GDM1 (cell line): ENCODE measurements around the gene C16orf82.

ENCODE experiments used
- DNase-seq: peaks from one replicate; lab custom pipeline; 2025; lab: John Stamatoyannopoulos, UW

The C16orf82 gene

DNA sequence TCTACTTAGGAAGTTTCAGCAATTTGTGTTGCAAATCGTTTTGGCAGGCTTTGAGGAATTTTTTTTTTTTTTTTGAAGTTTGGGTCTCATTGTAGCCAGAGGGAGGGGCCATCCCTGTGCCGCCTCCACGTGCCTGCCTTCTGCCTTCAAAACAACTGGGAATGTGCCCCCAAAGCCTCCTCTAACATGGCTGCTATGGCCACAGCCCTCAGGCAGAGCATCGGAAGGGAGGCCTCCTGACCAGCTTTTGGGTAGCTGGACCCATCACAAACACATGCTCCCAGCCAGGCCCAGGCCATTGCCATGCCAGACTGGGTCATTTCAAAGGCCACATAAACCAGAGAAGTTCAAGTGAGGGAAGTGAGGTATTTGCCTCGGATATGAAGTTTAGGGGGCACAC is 21.5 kb downstream of the C16orf82 start:
- no peak for DNase-seq

DNA sequence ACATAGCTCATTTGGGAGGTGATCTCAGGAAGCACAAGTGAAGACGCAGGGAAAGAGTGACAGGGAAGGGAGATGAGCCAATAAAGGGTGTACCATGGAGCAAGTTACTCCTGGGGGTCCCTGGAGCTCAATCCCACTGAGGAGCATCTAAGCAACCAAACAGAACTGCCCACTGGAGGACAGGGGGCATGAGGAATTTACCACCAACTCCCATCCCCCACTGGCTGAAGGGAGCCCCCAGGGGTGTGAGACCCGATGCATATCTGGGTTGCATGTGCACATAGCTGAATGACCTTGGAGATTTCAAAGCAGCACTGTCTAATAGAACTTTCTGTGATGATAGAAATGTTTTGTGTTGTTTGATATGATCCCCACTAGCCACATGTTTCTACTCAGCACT is 29.6 kb downstream of the C16orf82 start:
- DNase-seq: no peak

DNA sequence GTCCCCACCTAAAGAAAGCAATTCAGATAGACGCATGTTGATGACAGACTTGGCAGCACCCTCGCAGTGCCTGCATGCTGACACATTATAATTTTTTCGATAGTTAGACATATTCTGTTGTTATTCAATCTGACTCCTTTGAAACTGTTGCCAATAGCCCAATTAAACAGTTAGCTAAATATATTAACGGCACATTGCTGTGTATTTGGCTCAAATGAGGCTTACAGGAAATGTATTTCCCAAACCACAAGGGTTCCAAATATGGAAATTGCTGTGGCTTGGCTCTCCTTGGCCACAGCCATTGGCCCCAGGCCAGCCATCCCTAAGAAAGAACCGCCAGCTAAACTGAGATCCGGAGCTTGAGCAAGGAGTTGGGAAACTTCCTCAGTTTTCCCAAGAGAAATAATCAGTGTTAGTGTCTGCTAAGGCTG is 31.1 kb downstream of the C16orf82 start:
- DNase-seq: no peak

DNA sequence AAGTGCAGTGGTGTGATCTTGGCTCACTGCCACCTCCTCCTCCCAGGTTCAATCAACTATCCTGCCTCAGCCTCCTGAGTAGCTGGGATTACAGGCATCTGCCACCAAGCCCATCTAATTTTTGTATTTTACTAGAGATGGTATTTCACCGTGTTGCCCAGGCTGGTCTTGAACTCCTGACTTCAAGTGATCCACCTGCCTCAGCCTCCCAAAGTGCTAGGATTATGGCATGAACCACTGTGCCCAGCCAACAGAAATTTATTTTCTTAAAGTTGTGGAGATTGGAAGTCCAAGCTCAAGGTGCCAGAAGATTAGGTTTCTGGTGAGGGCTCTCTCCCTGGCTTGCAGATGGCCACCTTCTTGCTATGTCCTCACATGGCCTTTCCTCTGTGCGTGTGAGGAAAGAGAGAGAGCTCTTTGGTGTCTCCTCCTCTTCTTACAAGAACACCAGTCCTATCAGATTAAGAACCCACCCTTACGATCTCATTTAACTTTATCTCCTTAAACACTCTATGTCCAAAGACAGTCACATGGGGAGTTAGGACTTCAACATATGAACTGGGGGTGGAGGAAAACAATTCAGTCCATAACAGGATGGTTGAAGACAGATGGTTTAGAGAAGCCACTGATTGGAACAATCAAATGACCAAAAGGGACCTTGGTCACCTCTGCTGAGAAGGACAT is 31.8 kb downstream of the C16orf82 start:
- no peak for DNase-seq

DNA sequence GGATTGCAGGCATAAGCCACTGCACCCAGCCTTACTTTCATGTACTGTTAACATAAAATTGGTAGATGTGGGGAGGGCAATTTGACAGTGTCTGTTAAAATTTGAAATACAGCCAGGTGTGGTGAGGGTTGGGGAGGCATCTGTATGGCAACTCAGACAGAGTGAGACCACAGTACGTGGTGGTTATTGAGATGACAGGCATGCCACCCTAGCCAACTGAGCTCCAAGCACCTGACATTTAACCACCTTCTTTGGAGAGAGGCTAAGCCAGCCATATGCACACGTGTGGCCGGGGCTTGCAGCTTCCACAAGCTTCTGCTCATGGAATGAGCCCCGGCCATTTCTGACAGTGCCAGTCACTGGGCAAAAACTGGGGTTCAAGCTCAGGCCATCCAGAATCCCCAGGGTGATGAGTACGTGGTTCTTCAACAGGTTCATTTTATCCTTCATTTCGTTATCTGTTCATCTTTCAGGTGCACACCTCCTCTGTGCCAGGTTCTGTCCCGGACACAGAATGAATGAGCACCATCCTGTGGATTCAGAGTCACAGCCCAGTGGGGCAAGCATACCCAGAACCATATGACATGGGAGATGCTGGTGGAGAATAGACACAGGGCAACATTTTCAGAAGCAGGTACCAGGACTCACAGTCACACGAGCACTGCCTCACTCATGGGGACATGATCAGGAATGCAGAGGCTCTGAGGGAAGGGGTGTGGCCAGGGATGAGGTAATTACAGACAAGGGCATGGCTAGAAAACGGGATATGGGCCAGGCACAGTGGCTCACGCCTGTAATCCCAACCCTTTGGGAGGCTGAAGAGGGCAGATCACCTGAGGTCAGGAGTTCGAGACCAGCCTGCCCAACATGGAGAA is 36.2 kb downstream of the C16orf82 start:
- no peak for DNase-seq

DNA sequence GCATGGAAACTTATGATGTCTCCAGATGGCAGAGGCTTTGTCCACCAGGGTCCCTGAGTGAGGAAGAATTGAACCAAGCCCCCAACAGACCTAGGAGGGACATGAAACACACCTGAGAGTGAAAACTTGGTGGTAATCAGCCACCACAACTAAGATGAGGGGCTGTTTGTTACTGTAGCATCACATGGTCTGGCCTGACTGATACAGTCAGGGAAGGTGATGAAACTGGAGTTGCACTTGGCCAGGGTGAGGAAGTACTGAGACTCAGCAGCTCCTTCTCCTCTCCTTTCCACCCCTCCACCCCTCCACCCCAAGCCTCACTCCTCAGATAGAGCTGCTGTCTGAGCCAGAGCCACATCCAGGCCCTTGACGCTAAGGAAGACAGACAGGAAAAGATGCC is 37.2 kb downstream of the C16orf82 start:
- DNase-seq: no peak

DNA sequence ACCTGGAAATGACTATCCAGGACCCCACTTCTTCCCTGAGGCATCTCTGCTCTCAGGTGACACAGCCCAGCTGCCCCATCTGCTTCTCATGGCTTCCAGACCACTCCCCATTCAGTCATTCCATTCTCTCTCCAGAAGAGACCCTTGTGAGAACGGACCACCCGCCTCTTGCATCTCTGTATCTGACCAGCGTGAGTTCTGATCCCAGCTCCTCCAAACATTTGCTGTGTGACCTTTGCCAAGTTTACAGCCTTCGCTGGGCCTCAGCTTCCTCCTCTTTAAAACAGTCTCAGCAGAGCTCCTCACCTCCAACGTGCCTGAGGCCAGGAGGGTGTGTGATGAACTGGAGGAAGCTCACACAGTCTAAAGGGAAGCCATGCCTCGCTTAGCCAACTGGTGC is 39.6 kb downstream of the C16orf82 start:
- DNase-seq: no peak

DNA sequence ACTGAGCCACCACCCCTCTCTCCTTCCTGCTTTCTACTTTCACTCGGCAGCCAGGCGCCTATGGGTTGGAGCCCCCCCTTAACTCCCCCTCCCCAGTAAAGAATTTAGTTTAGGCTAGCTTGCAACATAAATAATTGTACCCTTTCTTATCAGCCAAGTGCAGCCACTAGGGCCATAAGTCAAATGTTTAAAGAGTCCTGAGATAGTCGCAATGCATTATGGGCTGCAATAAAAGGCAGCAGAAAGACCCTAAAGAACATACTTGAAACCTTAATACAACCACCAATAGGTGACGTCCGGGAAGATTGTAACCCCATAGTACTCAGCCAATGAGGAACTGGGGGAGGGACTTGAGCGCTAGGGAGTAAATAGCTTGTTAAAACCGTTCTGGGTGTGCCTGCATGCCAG is 40.5 kb downstream of the C16orf82 start:
- DNase-seq: no peak

DNA sequence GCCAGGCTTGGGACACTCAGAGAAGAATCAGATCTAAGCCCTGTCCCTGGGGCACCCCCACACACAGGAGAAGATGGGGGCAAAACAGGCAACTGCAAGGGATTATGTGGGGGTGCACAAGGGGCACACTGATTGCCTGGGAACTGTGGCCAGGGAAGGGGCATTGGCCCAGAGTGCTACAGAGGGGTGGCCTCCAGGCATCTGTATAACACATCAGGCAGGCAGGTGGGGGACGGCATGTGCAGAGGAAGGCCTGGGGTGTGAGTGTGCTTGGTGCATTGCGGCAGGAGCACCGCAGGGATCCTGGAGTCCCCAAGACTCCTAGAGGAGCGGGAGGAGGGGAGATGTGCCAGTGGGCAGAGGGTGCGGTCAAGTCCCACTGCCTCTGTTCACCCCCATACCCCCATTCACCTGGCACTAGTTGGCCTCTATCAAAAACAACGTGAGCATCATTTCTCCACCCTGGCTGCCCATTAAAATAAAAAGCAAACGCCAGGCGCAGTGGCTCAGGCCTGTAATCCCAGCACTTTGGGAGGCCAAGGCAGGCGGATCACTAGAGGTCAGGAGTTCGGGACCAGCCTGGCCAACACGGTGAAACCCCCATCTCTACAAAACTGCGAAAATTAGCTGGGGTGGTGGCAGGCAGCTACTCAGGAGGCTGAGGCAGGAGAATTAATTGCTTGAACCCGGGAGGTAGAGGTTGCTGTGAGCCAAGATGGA is 41.5 kb downstream of the C16orf82 start:
- no peak for DNase-seq

DNA sequence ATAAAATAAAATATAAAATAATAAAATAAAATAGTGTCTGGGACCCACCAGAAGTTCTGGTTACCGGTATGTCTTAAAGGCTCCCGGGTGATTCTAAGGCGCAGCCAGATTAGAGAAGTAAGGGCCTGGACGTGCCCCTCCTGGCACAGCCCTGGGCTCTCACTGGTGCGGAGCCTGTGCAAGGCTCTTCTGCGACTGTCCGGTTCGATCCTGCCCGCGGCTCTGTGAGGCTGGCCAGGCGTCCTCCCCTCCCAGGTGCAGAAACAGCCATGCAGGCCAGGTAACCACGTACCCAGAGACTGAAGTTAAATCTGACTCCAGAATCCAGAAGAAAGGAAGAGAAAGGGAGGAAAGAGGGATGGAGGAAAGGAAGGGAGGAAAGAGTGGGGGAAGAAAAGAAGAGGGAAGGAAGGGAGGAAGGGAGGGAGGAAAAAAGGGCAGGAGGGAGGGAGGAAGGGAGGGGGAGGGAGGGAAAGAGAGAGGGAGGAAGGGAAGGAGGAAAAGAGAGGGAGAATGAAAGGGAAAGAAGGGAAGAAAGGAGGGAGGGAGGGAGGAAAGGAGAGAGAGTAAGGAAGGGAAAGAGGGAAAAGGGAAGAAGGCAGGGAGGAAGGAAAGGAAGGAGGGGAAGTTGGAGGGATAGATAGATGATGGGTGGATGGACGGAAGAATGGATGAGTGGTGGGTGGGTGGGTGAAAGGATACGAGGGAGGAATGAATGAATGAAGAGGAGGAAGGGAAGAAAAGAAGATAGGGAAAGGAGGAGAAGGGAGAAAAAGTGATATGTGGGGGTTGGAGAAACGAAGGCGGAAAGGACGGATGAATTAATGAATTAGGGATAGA is 42.3 kb downstream of the C16orf82 start:
- DNase-seq: no peak

DNA sequence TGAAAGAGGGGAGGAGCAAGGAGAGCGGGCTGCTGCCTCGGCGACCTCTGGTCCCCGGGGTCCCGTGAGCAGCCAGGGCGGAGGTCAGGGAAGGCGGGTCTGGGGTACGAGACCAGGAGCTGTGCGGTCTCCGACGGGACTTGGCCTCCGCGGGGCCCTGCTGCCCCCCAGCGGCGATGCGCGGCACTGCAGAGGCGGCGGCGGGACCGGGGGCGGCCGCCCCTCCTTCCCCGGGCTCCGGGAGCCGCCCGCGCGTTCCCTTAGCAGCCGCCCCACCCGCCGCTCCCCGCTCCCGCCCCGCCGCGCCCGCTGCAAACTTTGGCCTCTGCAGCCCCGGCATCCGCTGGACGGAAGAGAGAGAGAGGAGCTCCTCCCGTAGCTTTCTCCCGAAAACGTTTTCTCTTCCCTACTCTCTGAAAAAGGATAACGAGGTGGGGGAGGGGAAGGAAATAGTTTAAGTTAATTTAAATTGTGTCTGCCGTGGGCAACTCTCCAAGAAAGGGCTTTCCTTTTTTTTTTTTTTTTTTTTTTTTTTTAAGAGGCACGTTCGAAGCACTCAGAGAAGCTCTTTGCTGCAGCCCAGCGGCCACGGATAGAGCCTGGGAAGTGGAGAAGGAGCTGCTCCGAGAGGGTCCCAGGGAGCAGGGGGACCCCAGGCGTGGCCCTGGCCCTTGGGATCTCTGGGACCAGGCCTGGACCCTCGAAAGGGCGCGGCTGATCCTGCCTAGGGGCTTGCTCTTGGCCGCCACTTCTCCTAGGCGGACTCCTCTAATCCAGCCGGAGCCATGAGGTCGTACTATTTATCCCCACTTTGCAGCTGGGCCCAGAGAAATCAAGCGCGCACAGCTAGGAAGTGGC is 43.2 kb downstream of the C16orf82 start:
- peak; percentile 8 for DNase-seq

DNA sequence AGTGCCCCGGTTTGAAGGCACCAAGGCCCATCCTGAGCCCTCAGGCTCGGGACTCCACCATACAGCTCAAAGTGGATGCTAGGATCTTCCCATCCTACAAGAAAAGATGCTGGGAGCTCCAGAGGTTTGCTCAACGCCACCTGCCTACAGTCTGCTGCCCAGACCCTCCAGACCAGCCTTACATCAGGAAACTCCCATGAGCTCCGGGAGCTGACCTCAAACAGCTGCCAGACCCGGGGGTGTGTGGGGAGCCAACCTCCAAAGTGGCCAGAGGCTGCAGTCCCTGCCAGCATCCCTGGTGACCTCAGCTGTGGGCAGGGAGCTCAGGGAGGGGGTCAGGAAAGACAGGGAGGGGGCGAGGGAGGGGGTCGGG is 43.8 kb downstream of the C16orf82 start:
- DNase-seq: no peak

DNA sequence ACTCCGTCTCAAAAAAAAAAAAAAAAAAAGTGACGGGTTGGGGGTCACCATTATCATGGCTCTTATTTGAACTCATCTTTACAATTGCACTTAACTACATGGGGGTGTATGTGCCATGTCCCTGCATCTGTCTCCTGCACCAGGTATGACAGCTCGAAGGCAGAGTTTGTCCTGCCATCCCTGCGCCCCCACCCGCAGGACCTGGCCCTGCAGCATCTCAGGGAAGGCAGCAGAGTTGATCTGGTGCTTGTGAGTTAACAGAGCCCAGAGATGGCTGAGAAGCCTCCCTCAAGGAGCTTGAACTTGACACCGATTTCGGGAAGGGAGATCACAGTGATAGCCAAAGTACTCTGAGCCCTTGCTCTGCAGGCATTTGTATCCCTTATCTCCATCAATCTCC is 44.8 kb downstream of the C16orf82 start:
- no peak for DNase-seq

DNA sequence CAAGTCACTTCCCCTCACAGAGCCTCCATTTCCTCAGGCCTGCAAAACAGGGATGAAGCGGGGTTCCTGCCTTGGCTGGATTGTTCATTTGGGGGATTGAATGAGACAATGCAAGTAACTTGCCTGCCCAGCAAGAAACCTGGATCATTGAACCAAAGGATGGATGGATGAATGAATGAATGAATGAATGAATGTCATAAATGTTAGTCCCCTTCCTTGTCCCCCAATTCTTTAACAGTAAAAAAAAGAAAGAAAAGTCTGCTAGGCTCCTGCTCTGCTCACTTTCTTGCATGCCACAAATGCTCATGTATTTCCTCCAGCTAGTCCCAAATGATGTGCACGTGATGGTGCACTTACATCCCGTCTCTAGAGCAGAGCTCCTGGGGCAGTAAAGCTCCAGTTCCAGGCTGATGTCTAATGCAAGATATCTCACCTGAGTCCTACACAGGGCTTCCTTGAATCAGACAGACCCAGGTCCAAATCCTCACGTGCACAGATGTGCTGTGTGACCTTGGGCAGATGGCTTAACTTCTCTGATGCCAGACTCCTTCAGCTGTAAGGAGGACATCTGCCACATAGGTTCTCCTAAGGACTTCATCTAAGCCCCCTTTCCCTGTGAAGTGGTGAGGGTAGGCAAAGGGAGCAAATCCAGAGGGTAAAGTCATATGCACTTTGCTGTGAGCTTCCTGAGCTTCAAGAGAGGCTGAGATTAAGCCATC is 45.5 kb downstream of the C16orf82 start:
- DNase-seq: no peak

DNA sequence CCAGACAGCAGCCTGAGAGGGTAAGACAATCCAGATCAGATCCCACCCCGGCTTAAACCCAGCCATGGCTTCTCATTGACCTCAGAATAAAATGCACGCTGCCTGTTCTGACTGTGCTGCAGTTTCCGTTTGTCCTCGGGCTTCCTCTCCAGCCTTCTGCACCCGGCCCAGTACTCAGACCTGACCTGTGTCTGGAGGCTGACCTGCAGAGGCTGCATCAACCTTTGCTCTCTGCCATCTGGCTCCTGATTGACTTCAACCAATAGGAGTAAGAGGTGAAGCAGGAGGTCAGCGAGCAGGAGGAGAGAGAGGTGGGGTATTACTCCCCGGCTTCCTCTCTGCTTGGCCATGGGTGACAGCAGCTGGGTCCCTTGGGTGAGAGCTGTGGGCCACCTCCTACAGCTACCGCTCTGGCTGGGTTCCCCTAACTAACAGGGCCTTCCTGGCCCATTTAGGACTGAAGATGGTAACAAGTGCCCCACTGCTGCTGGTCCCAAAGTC is 46.7 kb downstream of the C16orf82 start:
- DNase-seq: no peak

DNA sequence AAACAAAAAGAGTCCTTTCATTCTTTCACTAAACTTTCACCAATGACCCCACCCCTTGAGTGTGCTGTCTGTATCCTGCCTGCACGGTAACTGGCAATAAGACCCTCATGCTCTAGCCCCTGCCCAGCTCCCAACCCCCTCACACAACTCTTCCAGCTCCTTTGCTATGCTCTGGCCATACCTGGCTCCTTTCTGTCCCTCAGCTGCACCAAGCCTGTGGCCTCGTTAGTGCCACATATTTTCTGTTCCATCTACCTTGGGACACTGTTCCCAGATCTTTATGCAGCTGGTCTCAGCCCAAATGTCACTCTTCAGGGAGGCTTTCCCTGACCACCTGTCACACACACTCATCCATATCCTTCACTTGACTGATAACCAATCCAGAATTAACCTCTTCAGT is 47.3 kb downstream of the C16orf82 start:
- DNase-seq: no peak

DNA sequence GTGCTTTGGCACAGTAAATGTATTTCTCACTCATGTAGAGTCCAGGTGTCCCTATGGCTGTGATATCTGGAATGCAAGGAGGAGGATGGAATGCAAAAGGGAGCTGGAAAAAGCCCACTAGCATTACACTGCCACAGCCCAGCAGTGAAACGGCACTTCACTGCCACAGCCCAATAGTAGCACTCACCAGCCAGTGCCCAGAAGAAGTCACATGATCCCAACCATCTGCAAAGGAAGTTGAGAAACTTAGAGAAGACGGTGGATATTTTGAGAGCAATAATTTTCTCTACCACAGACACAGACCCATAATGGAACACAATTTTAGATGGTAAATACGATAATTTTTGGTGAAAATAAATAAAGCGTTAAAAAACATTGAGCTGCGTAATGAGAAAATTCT is 51.8 kb downstream of the C16orf82 start:
- no peak for DNase-seq
